Neural progenitor cell (in vitro differentiated cells): ENCODE measurements around the gene SEMA6B. TPM values are rescaled to one million over a fixed set of nuclear protein-coding genes. Genes with fewer than 3 reads are reported as not detected.

Experiments
- DNase-seq: peaks from one replicate; pipeline ENCODE4 v3.0.0-alpha.2; 2016; ENCODE audit warnings: low spot score
- H2AFZ ChIP-seq: fragments of 200-600 bp; sonication (generic); replicated peaks from 2 replicates; pipeline ENCODE4 v1.6.1; 2016; ENCODE audit warnings: antibody characterized with exemption
- H3F3A ChIP-seq: fragments of 200-600 bp; sonication (generic); 2 replicates; pipeline ENCODE4 v1.6.1; 2016; ENCODE audit warnings: antibody characterized with exemption, low read depth
- H3K27ac ChIP-seq: fragments of 200-600 bp; sonication (generic); 2 replicates; pipeline ENCODE4 v1.5.1; 2016; ENCODE audit warnings: mild to moderate bottlenecking
- H3K27me3 ChIP-seq: fragments of 200-600 bp; sonication (generic); 2 replicates; pipeline ENCODE4 v1.6.1; 2016; ENCODE audit warnings: mild to moderate bottlenecking, moderate library complexity
- H3K36me3 ChIP-seq: fragments of 200-600 bp; sonication (generic); 2 replicates; pipeline ENCODE4 v1.5.1; 2016
- H3K4me1 ChIP-seq: fragments of 200-600 bp; sonication (generic); 2 replicates; pipeline ENCODE4 v1.6.1; 2016; ENCODE audit warnings: mixed run types
- H3K4me2 ChIP-seq: fragments of 200-600 bp; sonication (generic); 2 replicates; pipeline ENCODE4 v1.6.1; 2016
- H3K4me3 ChIP-seq: fragments of 200-600 bp; sonication (generic); 2 replicates; pipeline ENCODE4 v1.5.1; 2016
- H3K79me2 ChIP-seq: fragments of 200-600 bp; sonication (generic); 2 replicates; pipeline ENCODE4 v1.6.1; 2016; ENCODE audit warnings: low read depth
- H3K9ac ChIP-seq: fragments of 200-600 bp; sonication (generic); 2 replicates; pipeline ENCODE4 v1.6.1; 2016
- H3K9me3 ChIP-seq: fragments of 200-600 bp; sonication (generic); 2 replicates; pipeline ENCODE4 v1.5.1; 2016; ENCODE audit warnings: low read depth
- H4K20me1 ChIP-seq: fragments of 200-600 bp; sonication (generic); 2 replicates; pipeline ENCODE4 v1.6.1; 2016; ENCODE audit warnings: low read depth
- H3K27ac Mint-ChIP-seq: 3 replicates; pipeline ENCODE4 v1.8.0; 2021; ENCODE audit warnings: mixed read lengths
- H3K27me3 Mint-ChIP-seq: 2 replicates; pipeline ENCODE4 v1.8.0; 2022; ENCODE audit warnings: low read depth, mild to moderate bottlenecking, inconsistent platforms, moderate library complexity, mixed read lengths; ENCODE audit not compliant: insufficient read depth
- H3K36me3 Mint-ChIP-seq: 3 replicates; pipeline ENCODE4 v1.8.0; 2021; ENCODE audit warnings: mixed read lengths
- H3K4me1 Mint-ChIP-seq: 3 replicates; pipeline ENCODE4 v1.8.0; 2021; ENCODE audit warnings: mixed read lengths
- H3K4me3 Mint-ChIP-seq: 3 replicates; pipeline ENCODE4 v1.8.0; 2021; ENCODE audit warnings: mild to moderate bottlenecking, moderate library complexity, mixed read lengths
- H3K9me3 Mint-ChIP-seq: 3 replicates; pipeline ENCODE4 v1.8.0; 2020; ENCODE audit warnings: mixed read lengths
- CTCF ChIP-seq: fragments of 200-600 bp; sonication (generic); IDR thresholded peaks from 2 replicates; pipeline ENCODE4 v1.5.1; 2017; ENCODE audit warnings: antibody characterized with exemption, mild to moderate bottlenecking
- EZH2 ChIP-seq: fragments of 200-600 bp; sonication (generic); IDR thresholded peaks from 2 replicates; pipeline ENCODE4 v1.6.1; 2017; ENCODE audit warnings: antibody characterized with exemption, mild to moderate bottlenecking, moderate library complexity
- EZH2phosphoT487 ChIP-seq: fragments of 200-600 bp; sonication (generic); IDR thresholded peaks from 2 replicates; pipeline ENCODE4 v1.6.1; 2017; ENCODE audit warnings: antibody characterized with exemption
- total RNA-seq: library from RNA; depleted of rRNA; stranded (reverse); fragments of >200 nt; gene quantifications from 2 replicates; pipeline ENCODE4 v1.2.3, GENCODE V29; 2015; ENCODE audit warnings: low replicate concordance

The SEMA6B gene
- total RNA-seq, 1 donor from 2014 or later, result 22.6 TPM

GRCh38 chr19:4501691-4502090 lies 57.8 kb downstream of the SEMA6B start:
- Histone ChIP-seq H3K79me2 (no peaks in the 10 kb centered on the region), H2AFZ (no peak overlapping the region), H3K36me3 (no peaks in the 10 kb centered on the region), H3K4me3 (no peak overlapping the region), H3K9ac (peak overlapping the region; percentile 32), H3K4me1 (peaks cover 11% of the 10 kb centered on the region), H4K20me1 (peaks cover 22% of the 10 kb centered on the region), H3K9me3 (no peaks in the 10 kb centered on the region), H3K27ac (peak overlapping the region; percentile 46), H3K4me2 (no peak overlapping the region), H3F3A (no peaks in the 10 kb centered on the region), H3K27me3 (no peaks in the 10 kb centered on the region)
- Mint-ChIP-seq H3K27me3 (peaks cover 9% of the 10 kb centered on the region), H3K27ac (no peak overlapping the region), H3K9me3 (no peaks in the 10 kb centered on the region), H3K4me1 (no peaks in the 10 kb centered on the region), H3K36me3 (peaks cover 9% of the 10 kb centered on the region), H3K4me3 (no peak overlapping the region)
- no peak for TF ChIP-seq CTCF
- no peak for TF ChIP-seq EZH2phosphoT487
- TF ChIP-seq EZH2, result no peak
- no peak for DNase-seq

- Histone ChIP-seq H3K4me2 (no peak overlapping the region), H3K79me2 (no peaks in the 10 kb centered on the region), H3K4me3 (no peak overlapping the region), H3K27me3 (no peaks in the 10 kb centered on the region), H3K27ac (no peak overlapping the region), H3K9me3 (no peaks in the 10 kb centered on the region), H3K36me3 (no peaks in the 10 kb centered on the region), H3K4me1 (peaks cover 11% of the 10 kb centered on the region), H3K9ac (no peak overlapping the region), H2AFZ (no peak overlapping the region), H4K20me1 (peaks cover 22% of the 10 kb centered on the region), H3F3A (no peaks in the 10 kb centered on the region)
- DNase-seq, result no peak
- peaks cover 6% of the 10 kb centered on the region for H3K36me3 Mint-ChIP-seq
- TF ChIP-seq CTCF, result no peak
- no peak for TF ChIP-seq EZH2
- no peak for TF ChIP-seq EZH2phosphoT487
- H3K9me3 Mint-ChIP-seq, result no peaks in the 10 kb centered on the region
- H3K27me3 Mint-ChIP-seq, result peaks cover 5% of the 10 kb centered on the region
- H3K27ac Mint-ChIP-seq, result no peak overlapping the region
- H3K4me1 Mint-ChIP-seq, result no peaks in the 10 kb centered on the region
- H3K4me3 Mint-ChIP-seq, result no peak overlapping the region
These were observed 58.5 kb downstream of the SEMA6B start for GRCh38 chr19:4500841-4501591.

GRCh38 chr19:4499855-4500254 lies 59.6 kb downstream of the SEMA6B start:
- peaks cover 11% of the 10 kb centered on the region for H4K20me1 ChIP-seq
- no peak overlapping the region for H3K9ac ChIP-seq
- Mint-ChIP-seq H3K36me3 (no peaks in the 10 kb centered on the region), H3K27ac (no peak overlapping the region), H3K9me3 (no peaks in the 10 kb centered on the region), H3K27me3 (peaks cover 8% of the 10 kb centered on the region), H3K4me1 (no peaks in the 10 kb centered on the region), H3K4me3 (no peak overlapping the region)
- no peaks in the 10 kb centered on the region for H3K9me3 ChIP-seq
- H3K4me1 ChIP-seq, result peaks cover 11% of the 10 kb centered on the region
- H3K4me3 ChIP-seq, result no peak overlapping the region
- no peaks in the 10 kb centered on the region for H3F3A ChIP-seq
- H3K4me2 ChIP-seq, result no peak overlapping the region
- no peak overlapping the region for H2AFZ ChIP-seq
- DNase-seq, result no peak
- TF ChIP-seq CTCF (no peak), EZH2phosphoT487 (no peak), EZH2 (no peak)
- H3K36me3 ChIP-seq, result no peaks in the 10 kb centered on the region
- no peaks in the 10 kb centered on the region for H3K27me3 ChIP-seq
- H3K79me2 ChIP-seq, result no peaks in the 10 kb centered on the region
- H3K27ac ChIP-seq, result no peak overlapping the region
